ENCODE data around the gene PSMD9.

PSMD9 gene

GRCh38 chr12:121957861-121958515 is 69.4 kb downstream of the PSMD9 start:
- H3K36me3 ChIP-seq (ENCODE audit: insufficient read depth, insufficient read length, low read length): peaks cover 12% of the 10 kb centered on the region
- no peak for TF ChIP-seq YY1 (IDR thresholded peaks at IDR 0.05; ENCODE audit: insufficient read depth, insufficient read length)
- no peak overlapping the region for H3K9ac ChIP-seq (ENCODE audit: insufficient read length, low read depth)

GRCh38 chr12:121958541-121959240 is 70.1 kb downstream of the PSMD9 start:
- H3K4me1 ChIP-seq (ENCODE audit: insufficient read depth, insufficient read length): no peaks in the 10 kb centered on the region
- H3K36me3 ChIP-seq (ENCODE audit: insufficient read depth, insufficient read length, low read length): peaks cover 17% of the 10 kb centered on the region
- TF ChIP-seq SUZ12 (IDR thresholded peaks at IDR 0.05; ENCODE audit: extremely low read depth, insufficient read depth, insufficient read length) (no peak), ZNF274 (IDR thresholded peaks at IDR 0.05; ENCODE audit: low read depth, low read length) (no peak), YY1 (IDR thresholded peaks at IDR 0.05; ENCODE audit: insufficient read depth, insufficient read length) (no peak)
- no peak overlapping the region for H3K4me3 ChIP-seq (ENCODE audit: insufficient read length, low read depth)
- H3K9me3 ChIP-seq (ENCODE audit: insufficient read depth, low read length): no peaks in the 10 kb centered on the region
- no peak for DNase-seq (ENCODE audit: low read depth, low spot score)
- no peaks in the 10 kb centered on the region for H3K27me3 ChIP-seq (ENCODE audit: insufficient read depth, insufficient read length)
- H3K9ac ChIP-seq (ENCODE audit: insufficient read length, low read depth): no peak overlapping the region

More at GRCh38 chr12:121957861-121958515, 69.4 kb downstream of the PSMD9 start:
- H3K4me1 ChIP-seq (ENCODE audit: insufficient read depth, insufficient read length): no peaks in the 10 kb centered on the region
- H3K9me3 ChIP-seq (ENCODE audit: insufficient read depth, low read length): no peaks in the 10 kb centered on the region
- no peak overlapping the region for H3K4me3 ChIP-seq (ENCODE audit: insufficient read length, low read depth)
- DNase-seq (ENCODE audit: low read depth, low spot score): no peak
- H3K27me3 ChIP-seq (ENCODE audit: insufficient read depth, insufficient read length): no peaks in the 10 kb centered on the region

GRCh38 chr12:121960541-121960940 is 72.0 kb downstream of the PSMD9 start:
- DNase-seq (ENCODE audit: low read depth, low spot score): no peak
- H3K9ac ChIP-seq (ENCODE audit: insufficient read length, low read depth): no peak overlapping the region
- no peak for TF ChIP-seq YY1 (IDR thresholded peaks at IDR 0.05; ENCODE audit: insufficient read depth, insufficient read length)
- TF ChIP-seq SUZ12 (IDR thresholded peaks at IDR 0.05; ENCODE audit: extremely low read depth, insufficient read depth, insufficient read length): no peak
- TF ChIP-seq ZNF274 (IDR thresholded peaks at IDR 0.05; ENCODE audit: low read depth, low read length): no peak
- no peaks in the 10 kb centered on the region for H3K9me3 ChIP-seq (ENCODE audit: insufficient read depth, low read length)
- H3K36me3 ChIP-seq (ENCODE audit: insufficient read depth, insufficient read length, low read length): peaks cover 18% of the 10 kb centered on the region
- H3K4me1 ChIP-seq (ENCODE audit: insufficient read depth, insufficient read length): no peaks in the 10 kb centered on the region
- no peak overlapping the region for H3K4me3 ChIP-seq (ENCODE audit: insufficient read length, low read depth)
- no peaks in the 10 kb centered on the region for H3K27me3 ChIP-seq (ENCODE audit: insufficient read depth, insufficient read length)

GRCh38 chr12:121961195-121961879 is 72.7 kb downstream of the PSMD9 start:
- Histone ChIP-seq H3K36me3 (ENCODE audit: insufficient read depth, insufficient read length, low read length) (peaks cover 18% of the 10 kb centered on the region), H3K4me3 (ENCODE audit: insufficient read length, low read depth) (no peak overlapping the region), H3K27me3 (ENCODE audit: insufficient read depth, insufficient read length) (no peaks in the 10 kb centered on the region), H3K9me3 (ENCODE audit: insufficient read depth, low read length) (no peaks in the 10 kb centered on the region), H3K4me1 (ENCODE audit: insufficient read depth, insufficient read length) (no peaks in the 10 kb centered on the region), H3K9ac (ENCODE audit: insufficient read length, low read depth) (no peak overlapping the region)
- DNase-seq (ENCODE audit: low read depth, low spot score): no peak
- no peak for TF ChIP-seq ZNF274 (IDR thresholded peaks at IDR 0.05; ENCODE audit: low read depth, low read length)
- TF ChIP-seq YY1 (IDR thresholded peaks at IDR 0.05; ENCODE audit: insufficient read depth, insufficient read length): no peak
- no peak for TF ChIP-seq SUZ12 (IDR thresholded peaks at IDR 0.05; ENCODE audit: extremely low read depth, insufficient read depth, insufficient read length)

GRCh38 chr12:121963341-121964018 is 74.9 kb downstream of the PSMD9 start:
- Histone ChIP-seq H3K36me3 (ENCODE audit: insufficient read depth, insufficient read length, low read length) (peaks cover 29% of the 10 kb centered on the region), H3K9ac (ENCODE audit: insufficient read length, low read depth) (no peak overlapping the region), H3K4me1 (ENCODE audit: insufficient read depth, insufficient read length) (no peaks in the 10 kb centered on the region), H3K27me3 (ENCODE audit: insufficient read depth, insufficient read length) (no peaks in the 10 kb centered on the region), H3K4me3 (ENCODE audit: insufficient read length, low read depth) (no peak overlapping the region), H3K9me3 (ENCODE audit: insufficient read depth, low read length) (no peaks in the 10 kb centered on the region)
- TF ChIP-seq ZNF274 (IDR thresholded peaks at IDR 0.05; ENCODE audit: low read depth, low read length) (no peak), YY1 (IDR thresholded peaks at IDR 0.05; ENCODE audit: insufficient read depth, insufficient read length) (no peak), SUZ12 (IDR thresholded peaks at IDR 0.05; ENCODE audit: extremely low read depth, insufficient read depth, insufficient read length) (no peak)
- no peak for DNase-seq (ENCODE audit: low read depth, low spot score)

GRCh38 chr12:121964813-121965643 is 76.4 kb downstream of the PSMD9 start:
- Histone ChIP-seq H3K27me3 (ENCODE audit: insufficient read depth, insufficient read length) (no peaks in the 10 kb centered on the region), H3K9me3 (ENCODE audit: insufficient read depth, low read length) (no peaks in the 10 kb centered on the region), H3K4me3 (ENCODE audit: insufficient read length, low read depth) (no peak overlapping the region), H3K36me3 (ENCODE audit: insufficient read depth, insufficient read length, low read length) (peaks cover 36% of the 10 kb centered on the region), H3K4me1 (ENCODE audit: insufficient read depth, insufficient read length) (no peaks in the 10 kb centered on the region), H3K9ac (ENCODE audit: insufficient read length, low read depth) (no peak overlapping the region)
- DNase-seq (ENCODE audit: low read depth, low spot score): no peak
- no peak for TF ChIP-seq ZNF274 (IDR thresholded peaks at IDR 0.05; ENCODE audit: low read depth, low read length)
- TF ChIP-seq SUZ12 (IDR thresholded peaks at IDR 0.05; ENCODE audit: extremely low read depth, insufficient read depth, insufficient read length): no peak
- TF ChIP-seq YY1 (IDR thresholded peaks at IDR 0.05; ENCODE audit: insufficient read depth, insufficient read length): no peak

All from NT2/D1 (cell line).